ENCODE measurements around the gene SORBS2. TPM values are rescaled to one million over a fixed set of nuclear protein-coding genes. Genes with fewer than 3 reads are reported as not detected.

Gene SORBS2
- total RNA-seq, 2 experiments from 2014 or later = not detected

DNA sequence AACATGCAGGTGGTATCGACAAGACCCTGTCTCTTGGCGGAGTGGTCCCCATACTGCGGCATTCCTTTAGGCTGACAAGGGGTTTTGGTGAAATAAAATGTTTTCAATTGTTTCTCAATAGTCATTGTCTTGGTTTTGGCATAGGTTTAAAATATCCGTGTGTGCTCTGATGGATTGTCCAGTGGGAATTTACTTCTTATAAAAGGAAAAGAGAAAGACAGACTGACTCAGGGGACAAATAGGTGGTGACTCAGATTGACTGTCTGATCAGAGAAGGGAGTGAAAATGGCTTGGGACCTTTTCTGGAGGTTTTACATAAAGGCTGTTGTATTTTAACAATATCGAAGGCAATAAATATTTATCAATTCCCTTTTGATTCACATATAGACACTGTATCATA is 129.8 kb downstream of the SORBS2 start:
- DNase-seq (no peak), ATAC-seq (no peak)
- H3K27me3 Mint-ChIP-seq = peaks cover 5% of the 10 kb centered on the region
- no peak overlapping the region for H3K27ac Mint-ChIP-seq
- H3K9me3 Mint-ChIP-seq (ENCODE audit: low read depth) = no peaks in the 10 kb centered on the region
- CTCF ChIA-PET = interaction anchor here (1.1 kb wide), 1 partner anchor 356 kb away, joined by 3 read pairs; no protein-coding TSS in a partner anchor
- H3K4me1 Mint-ChIP-seq = no peaks in the 10 kb centered on the region
- H3K36me3 Mint-ChIP-seq = no peaks in the 10 kb centered on the region
- H3K4me3 Mint-ChIP-seq = no peak overlapping the region

DNA sequence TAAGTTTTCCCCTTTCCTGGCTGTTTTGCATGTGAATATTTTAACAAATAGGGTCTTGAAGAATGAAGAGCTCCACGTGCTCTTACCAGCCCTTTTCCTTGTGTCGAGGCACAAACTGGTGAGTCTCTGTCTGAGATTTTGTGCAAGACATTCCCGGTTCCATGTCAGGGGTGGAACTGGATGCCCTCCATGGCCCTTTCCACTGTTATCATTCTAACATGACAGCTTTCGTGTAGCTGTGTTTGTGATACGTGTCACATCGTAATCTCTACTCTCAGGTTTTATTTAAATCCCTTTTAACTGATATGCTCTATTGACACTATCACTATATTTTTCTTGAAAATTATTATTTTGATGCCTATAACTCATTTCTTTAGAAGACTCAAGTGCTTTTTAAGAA is 130.4 kb downstream of the SORBS2 start:
- Mint-ChIP-seq H3K4me3 (no peak overlapping the region), H3K4me1 (no peaks in the 10 kb centered on the region), H3K9me3 (ENCODE audit: low read depth) (no peaks in the 10 kb centered on the region), H3K27me3 (peaks cover 3% of the 10 kb centered on the region), H3K36me3 (no peaks in the 10 kb centered on the region), H3K27ac (no peak overlapping the region)
- DNase-seq (no peak), ATAC-seq (no peak)
- CTCF ChIA-PET = interaction anchor here (0.8 to 1.1 kb wide), 2 partner anchors 357 to 409 kb away, joined by 3 read pairs; no protein-coding TSS in a partner anchor

DNA sequence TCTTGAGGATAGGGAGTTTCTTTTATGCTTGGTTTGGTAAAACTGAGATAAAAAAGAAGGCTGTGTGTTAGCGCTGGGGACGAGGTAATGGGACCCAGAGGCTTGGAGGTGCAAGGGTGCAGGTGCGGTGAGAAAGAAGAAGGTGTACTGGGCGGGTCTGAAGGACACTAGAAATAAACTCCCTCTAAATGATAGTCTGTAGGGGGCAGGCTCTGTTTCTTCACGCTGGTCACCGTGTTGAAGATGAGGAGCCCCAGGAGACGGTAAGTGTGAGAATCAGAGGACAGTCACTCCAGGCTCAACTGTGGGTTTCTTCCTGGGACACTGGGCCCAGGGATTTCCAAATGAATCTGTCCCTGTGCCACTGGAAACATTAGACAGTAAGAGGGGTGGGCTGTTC is 131.4 kb downstream of the SORBS2 start:
- CTCF ChIA-PET = no interaction called here
- Mint-ChIP-seq H3K9me3 (ENCODE audit: low read depth) (no peaks in the 10 kb centered on the region), H3K4me3 (no peak overlapping the region), H3K27ac (no peak overlapping the region), H3K36me3 (no peaks in the 10 kb centered on the region), H3K4me1 (no peaks in the 10 kb centered on the region), H3K27me3 (peaks cover 3% of the 10 kb centered on the region)
- no peak for DNase-seq
- no peak for ATAC-seq

DNA sequence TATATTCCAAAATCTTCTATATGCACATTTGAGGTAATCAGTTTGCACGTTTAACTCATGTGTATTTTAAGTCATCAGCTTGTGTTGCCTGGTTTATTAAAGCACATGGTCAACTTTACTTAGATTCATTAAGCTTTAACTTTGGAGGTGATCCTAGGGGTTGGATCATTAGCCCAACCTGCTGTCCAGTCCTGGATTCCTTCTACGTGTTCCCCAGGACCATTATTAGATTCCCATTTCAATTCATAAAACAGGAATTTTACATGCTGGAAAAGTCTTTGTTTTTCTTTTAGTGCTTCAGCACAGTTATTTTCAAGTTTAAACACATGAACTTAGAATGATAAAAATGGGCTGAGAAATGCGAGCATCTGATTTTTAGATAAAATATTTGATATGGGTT is 132.5 kb downstream of the SORBS2 start:
- DNase-seq (no peak), ATAC-seq (no peak)
- H3K4me3 Mint-ChIP-seq = no peak overlapping the region
- H3K4me1 Mint-ChIP-seq = peaks cover 1% of the 10 kb centered on the region
- CTCF ChIA-PET = no interaction called here
- no peak overlapping the region for H3K27ac Mint-ChIP-seq
- H3K27me3 Mint-ChIP-seq = peaks cover under 1% of the 10 kb centered on the region
- no peaks in the 10 kb centered on the region for H3K9me3 Mint-ChIP-seq (ENCODE audit: low read depth)
- H3K36me3 Mint-ChIP-seq = no peaks in the 10 kb centered on the region

DNA sequence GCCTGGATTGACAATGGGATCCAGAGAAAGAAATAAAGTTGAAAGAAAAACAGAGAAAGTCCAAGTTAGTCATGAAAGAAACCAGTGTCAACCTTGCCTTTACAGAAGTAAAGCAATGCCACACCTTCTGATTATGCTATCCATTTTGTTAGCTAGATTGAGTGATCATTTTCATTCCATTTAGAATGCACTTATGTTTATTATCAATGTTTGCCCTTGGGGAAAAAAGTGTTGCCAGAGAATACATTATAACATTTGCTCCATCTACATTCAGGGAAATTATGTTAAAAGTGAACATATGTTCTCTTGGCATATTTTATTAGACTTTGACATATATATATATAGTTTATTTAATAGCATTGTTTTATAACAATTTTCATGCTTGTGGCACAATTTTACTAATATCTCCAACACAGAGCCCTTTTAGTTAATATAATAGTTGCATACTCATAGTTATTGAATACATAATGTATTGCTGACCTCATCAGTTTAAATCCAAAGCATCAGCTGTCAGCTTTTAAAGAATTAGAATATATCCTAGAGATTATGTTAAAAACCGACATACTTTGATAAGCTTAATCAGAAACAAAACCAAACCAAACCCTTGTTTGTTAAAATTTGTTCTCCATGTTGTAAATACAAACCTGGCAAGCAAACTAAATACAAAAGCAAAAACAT is 134.2 kb downstream of the SORBS2 start:
- H3K9me3 Mint-ChIP-seq (ENCODE audit: low read depth) = no peaks in the 10 kb centered on the region
- H3K4me3 Mint-ChIP-seq = no peak overlapping the region
- no peak for DNase-seq
- CTCF ChIA-PET = no interaction called here
- no peaks in the 10 kb centered on the region for H3K27me3 Mint-ChIP-seq
- H3K4me1 Mint-ChIP-seq = peaks cover 2% of the 10 kb centered on the region
- no peaks in the 10 kb centered on the region for H3K36me3 Mint-ChIP-seq
- ATAC-seq = no peak
- no peak overlapping the region for H3K27ac Mint-ChIP-seq

DNA sequence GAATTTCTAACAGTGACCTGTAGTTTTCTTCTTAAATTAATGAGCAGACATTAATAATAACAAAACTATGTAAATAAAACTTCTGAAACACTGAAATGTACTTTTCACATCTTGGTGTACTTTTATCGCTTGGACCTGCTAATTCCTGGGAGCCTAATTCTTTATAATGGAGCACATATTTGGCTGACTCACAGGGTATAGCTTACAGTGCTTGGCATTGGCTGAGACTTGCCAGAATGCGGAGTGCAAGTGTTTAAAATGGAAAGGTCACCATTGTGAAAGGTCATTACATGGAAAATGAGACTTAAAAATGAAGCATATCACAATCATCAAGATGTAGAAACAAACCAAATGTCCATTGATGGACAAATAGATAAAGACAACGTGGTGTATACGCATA is 139.4 kb downstream of the SORBS2 start:
- DNase-seq = no peak
- Mint-ChIP-seq H3K36me3 (no peaks in the 10 kb centered on the region), H3K27me3 (peaks cover 5% of the 10 kb centered on the region), H3K4me1 (peaks cover 2% of the 10 kb centered on the region), H3K27ac (no peak overlapping the region), H3K9me3 (ENCODE audit: low read depth) (no peaks in the 10 kb centered on the region), H3K4me3 (no peak overlapping the region)
- ATAC-seq = no peak
- CTCF ChIA-PET = no interaction called here

DNA sequence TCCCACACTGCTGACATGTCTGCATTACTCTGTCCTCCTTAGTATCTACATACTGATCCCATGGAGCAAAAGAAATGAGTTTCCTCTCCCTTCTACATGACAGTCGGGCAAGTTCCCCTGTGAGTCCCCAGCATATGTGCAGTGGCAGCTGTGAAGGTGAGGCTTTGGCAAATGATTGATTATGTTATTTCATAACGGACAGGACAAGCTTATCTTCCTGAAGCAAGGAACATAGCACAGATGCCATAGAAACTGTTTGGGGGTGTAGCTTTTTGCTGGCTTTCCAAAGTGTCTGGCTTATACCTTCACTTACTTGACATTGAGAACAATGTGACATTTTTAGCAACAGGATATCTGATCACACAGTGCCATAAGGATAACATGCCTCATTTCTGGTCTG is 139.8 kb downstream of the SORBS2 start:
- Mint-ChIP-seq H3K27ac (no peak overlapping the region), H3K9me3 (ENCODE audit: low read depth) (no peaks in the 10 kb centered on the region), H3K36me3 (no peaks in the 10 kb centered on the region), H3K27me3 (peaks cover 5% of the 10 kb centered on the region), H3K4me1 (peaks cover 2% of the 10 kb centered on the region), H3K4me3 (no peak overlapping the region)
- ATAC-seq = no peak
- DNase-seq = no peak
- CTCF ChIA-PET = no interaction called here

DNA sequence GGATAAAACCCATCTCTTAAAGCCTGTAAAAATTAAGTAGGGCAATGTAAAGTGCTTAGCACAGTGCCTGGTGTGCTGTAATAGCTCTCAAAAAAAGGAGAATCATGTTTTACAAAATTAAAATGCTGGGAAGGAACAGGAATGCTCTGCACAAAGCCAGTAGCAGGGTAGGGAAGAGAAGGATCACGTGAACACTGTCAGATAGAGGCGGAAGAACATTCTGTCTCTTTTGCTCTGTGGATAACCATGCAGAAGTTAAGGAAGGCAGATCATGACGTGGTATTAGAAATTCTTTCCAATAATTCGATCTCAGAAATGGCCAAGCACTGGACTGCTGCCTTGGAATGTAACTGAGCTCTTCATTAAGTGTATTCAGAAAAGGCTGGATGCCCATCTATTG is 140.5 kb downstream of the SORBS2 start:
- H3K4me3 Mint-ChIP-seq = no peak overlapping the region
- DNase-seq (no peak), ATAC-seq (no peak)
- H3K27ac Mint-ChIP-seq = no peak overlapping the region
- CTCF ChIA-PET = no interaction called here
- no peaks in the 10 kb centered on the region for H3K9me3 Mint-ChIP-seq (ENCODE audit: low read depth)
- no peaks in the 10 kb centered on the region for H3K36me3 Mint-ChIP-seq
- H3K27me3 Mint-ChIP-seq = peaks cover 5% of the 10 kb centered on the region
- H3K4me1 Mint-ChIP-seq = peaks cover 2% of the 10 kb centered on the region

DNA sequence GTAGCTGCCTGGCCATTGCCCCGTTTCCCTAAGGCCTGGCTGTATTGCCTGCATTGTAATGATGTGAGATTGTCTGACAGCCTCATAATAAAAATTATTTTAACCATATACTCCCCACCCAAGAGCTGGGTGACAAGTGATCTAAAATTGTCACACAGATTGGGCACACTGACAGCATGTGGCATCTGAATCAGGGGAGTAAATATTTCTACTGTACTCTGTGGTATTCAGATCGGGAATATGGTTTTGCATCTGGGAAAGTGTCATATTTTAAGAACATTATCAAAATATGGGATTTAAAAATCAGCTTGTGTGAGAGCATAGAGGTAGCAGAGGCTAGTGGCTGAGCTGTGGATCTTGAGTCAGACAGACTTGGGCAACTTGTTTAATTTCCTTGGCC is 140.9 kb downstream of the SORBS2 start:
- ATAC-seq = no peak
- Mint-ChIP-seq H3K36me3 (no peaks in the 10 kb centered on the region), H3K4me1 (peaks cover 2% of the 10 kb centered on the region), H3K27me3 (peaks cover 5% of the 10 kb centered on the region), H3K9me3 (ENCODE audit: low read depth) (no peaks in the 10 kb centered on the region), H3K4me3 (no peak overlapping the region), H3K27ac (no peak overlapping the region)
- CTCF ChIA-PET = no interaction called here
- no peak for DNase-seq

DNA sequence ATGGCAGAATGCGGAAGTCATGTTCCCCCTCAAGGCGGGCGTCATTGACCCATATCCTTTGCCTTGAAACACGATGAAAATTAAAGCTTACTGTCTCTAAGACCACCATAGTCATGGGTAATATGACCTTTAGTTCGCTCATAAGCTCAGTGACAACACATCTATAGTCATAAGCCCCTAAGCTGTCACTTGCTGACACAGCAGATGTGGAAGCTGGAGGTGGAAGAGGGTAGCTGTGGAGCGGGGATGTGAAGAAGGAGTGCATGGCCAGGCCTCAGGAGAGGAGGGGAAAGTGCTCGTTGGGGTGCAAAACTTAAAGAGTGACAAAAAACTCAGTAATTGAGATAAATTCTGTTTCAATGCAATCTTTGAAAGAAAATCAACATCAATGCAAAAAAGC is 142.7 kb downstream of the SORBS2 start:
- H3K9me3 Mint-ChIP-seq (ENCODE audit: low read depth) = no peaks in the 10 kb centered on the region
- ATAC-seq = no peak
- H3K27ac Mint-ChIP-seq = no peak overlapping the region
- no peak for DNase-seq
- H3K4me1 Mint-ChIP-seq = no peaks in the 10 kb centered on the region
- no peak overlapping the region for H3K4me3 Mint-ChIP-seq
- peaks cover 8% of the 10 kb centered on the region for H3K27me3 Mint-ChIP-seq
- CTCF ChIA-PET = no interaction called here
- no peaks in the 10 kb centered on the region for H3K36me3 Mint-ChIP-seq

DNA sequence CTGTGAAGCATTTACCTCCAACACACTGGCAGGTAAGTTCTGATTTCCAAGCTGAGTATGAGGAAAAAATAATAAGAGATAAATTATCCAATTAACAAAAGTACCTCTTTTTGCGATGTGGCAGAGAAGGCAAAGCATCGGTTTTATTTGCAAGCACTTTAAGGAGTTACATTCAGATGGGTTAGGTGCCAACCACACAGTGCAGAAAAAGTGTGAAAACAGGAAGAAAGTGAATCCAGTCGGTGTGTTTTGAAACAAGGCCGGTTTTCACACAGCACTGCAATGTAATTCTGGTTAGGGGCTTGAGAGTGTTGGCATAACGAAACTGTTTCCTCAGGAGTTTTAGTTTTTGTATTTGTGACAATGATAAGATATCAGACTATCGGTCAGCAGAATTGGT is 145.8 kb downstream of the SORBS2 start:
- no peak for DNase-seq
- Mint-ChIP-seq H3K9me3 (ENCODE audit: low read depth) (no peaks in the 10 kb centered on the region), H3K4me1 (no peaks in the 10 kb centered on the region), H3K27me3 (peaks cover 5% of the 10 kb centered on the region), H3K4me3 (no peak overlapping the region), H3K36me3 (no peaks in the 10 kb centered on the region), H3K27ac (no peak overlapping the region)
- no peak for ATAC-seq
- CTCF ChIA-PET = no interaction called here

DNA sequence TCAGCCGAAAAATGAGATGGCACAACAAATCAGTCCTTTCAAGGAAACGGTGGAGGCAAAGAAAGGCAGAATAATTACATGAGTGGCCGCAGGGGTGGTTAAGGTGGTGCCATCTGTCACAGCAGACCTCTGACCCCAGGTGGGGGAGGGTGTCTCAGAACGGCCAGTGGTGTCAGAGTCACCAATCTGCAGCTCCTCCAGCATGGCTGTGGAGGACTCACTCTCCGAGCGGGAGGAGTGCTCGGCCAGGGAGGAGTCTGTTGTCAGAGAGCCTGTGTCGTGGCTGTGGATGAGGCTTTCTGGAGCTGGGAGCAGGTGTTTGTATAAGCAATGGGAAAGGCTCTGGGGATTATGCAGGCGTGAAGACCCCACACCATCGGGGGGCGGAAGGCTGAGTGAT is 146.3 kb downstream of the SORBS2 start:
- H3K27me3 Mint-ChIP-seq = peaks cover 5% of the 10 kb centered on the region
- no peaks in the 10 kb centered on the region for H3K36me3 Mint-ChIP-seq
- H3K4me3 Mint-ChIP-seq = no peak overlapping the region
- no peaks in the 10 kb centered on the region for H3K9me3 Mint-ChIP-seq (ENCODE audit: low read depth)
- DNase-seq = no peak
- CTCF ChIA-PET = no interaction called here
- no peak for ATAC-seq
- no peak overlapping the region for H3K27ac Mint-ChIP-seq
- H3K4me1 Mint-ChIP-seq = no peaks in the 10 kb centered on the region

DNA sequence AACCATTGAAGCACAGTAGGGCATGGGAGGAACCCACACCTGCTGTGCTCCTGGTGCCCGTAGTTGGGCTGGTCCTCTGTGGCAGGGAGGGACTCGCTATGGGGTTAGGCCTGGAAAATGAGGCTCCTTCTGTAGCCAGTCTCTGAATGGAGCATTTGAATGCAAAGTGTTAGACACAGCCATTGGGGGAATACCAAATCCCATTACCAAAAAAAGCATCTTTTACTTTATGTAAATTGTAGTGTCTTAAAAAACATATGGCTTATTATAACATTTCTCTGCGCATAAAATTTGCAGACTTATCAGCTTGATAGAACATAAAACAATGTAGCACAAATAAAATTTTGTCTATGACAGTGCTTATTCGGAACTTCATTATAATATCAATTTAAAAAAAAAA is 147.5 kb downstream of the SORBS2 start:
- peaks cover 5% of the 10 kb centered on the region for H3K27me3 Mint-ChIP-seq
- no peaks in the 10 kb centered on the region for H3K36me3 Mint-ChIP-seq
- CTCF ChIA-PET = no interaction called here
- H3K4me3 Mint-ChIP-seq = no peak overlapping the region
- no peaks in the 10 kb centered on the region for H3K4me1 Mint-ChIP-seq
- no peak overlapping the region for H3K27ac Mint-ChIP-seq
- ATAC-seq = no peak
- H3K9me3 Mint-ChIP-seq (ENCODE audit: low read depth) = no peaks in the 10 kb centered on the region
- no peak for DNase-seq

DNA sequence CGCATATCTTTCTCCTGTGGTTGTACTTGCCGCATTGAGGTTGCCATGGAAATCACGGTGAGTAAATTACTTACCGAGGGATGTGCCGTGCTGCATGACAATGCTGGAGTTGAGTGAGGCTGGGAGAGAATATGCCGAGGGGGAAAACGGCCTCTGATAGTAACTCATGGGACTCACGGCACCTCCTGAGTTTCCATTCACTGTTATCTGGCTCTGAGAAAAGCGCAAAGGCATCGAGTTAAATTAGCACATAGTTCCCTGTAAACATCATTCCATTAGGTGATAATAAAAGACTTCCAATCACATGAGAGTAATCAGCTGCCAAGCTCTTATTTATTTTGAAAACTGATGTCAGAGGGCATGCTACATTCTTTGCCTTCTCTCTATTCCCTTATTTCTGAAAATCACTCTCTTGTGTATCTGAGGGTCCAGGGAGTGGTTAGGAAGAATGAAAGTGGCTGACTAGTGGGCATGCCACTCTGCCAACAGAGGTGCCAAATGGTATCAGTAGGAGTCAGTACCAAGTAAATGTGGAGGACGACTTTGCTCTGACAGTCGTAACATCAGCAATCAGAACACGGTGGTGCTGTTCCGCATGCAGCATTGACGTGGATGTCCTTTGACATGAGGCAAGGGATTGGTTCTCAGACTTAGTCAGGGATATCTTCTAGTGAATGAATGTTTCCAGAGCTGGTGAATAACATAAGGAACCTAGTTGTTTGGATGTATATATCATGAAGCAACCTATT is 149.8 kb downstream of the SORBS2 start:
- H3K9me3 Mint-ChIP-seq (ENCODE audit: low read depth) = no peaks in the 10 kb centered on the region
- H3K27me3 Mint-ChIP-seq = peaks cover 3% of the 10 kb centered on the region
- H3K36me3 Mint-ChIP-seq = no peaks in the 10 kb centered on the region
- no peak overlapping the region for H3K4me3 Mint-ChIP-seq
- H3K27ac Mint-ChIP-seq = no peak overlapping the region
- CTCF ChIA-PET = no interaction called here
- H3K4me1 Mint-ChIP-seq = no peaks in the 10 kb centered on the region
- DNase-seq = no peak
- no peak for ATAC-seq

Data from activated CD8-positive, alpha-beta memory T cell treated with anti-CD3 and anti-CD28 coated beads, Interleukin-2, amount 10 ng/mL, durations not matched to agents 7 days and 5 days (primary cell).